ENCODE results near the gene SH2D1A. TPM values are rescaled to one million over a fixed set of nuclear protein-coding genes. Genes with fewer than 3 reads are reported as not detected.

Gene SH2D1A
- total and polyA plus RNA-seq, 2 of the 4 experiments (the other 2 are of a cell fraction) = not detected

DNA sequence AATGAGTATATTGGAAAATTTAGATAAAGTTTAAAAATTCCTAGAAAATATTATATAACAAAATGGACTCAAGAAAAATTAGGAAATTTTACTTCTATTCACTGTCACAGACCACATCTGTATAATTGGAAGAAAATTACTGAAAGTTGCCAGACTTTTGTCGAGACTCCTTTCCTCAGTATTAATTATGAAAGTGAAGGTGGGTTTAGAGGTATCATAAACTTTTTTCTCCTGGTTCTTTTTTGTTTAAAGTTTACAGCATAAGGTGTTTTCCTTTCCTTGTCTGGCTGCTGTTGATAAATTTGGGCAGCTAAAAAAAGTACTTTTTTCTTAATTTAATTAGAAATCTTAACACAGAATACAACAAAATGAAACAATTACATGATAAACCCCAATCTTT, 20.6 kb upstream of the SH2D1A start:
- no peak overlapping the region for H2BK15ac ChIP-seq (ENCODE audit: low read depth, low read length)
- no peaks in the 10 kb centered on the region for H3K9me1 ChIP-seq (ENCODE audit: insufficient read depth, low read length)
- H2BK20ac ChIP-seq (ENCODE audit: low read depth, low read length) = no peak overlapping the region
- no peak overlapping the region for H2AFZ ChIP-seq (replicated peaks; ENCODE audit: low read length, poor library complexity)
- H4K8ac ChIP-seq (ENCODE audit: low read depth in 2 of 2, low read length in 2 of 2) = no peak overlapping the region
- no peak overlapping the region for H4K5ac ChIP-seq (ENCODE audit: low read depth, low read length)
- H3K36me3 ChIP-seq (ENCODE audit: control insufficient read depth, insufficient read depth, low read length) = no peaks in the 10 kb centered on the region
- no peak overlapping the region for H3K4ac ChIP-seq (ENCODE audit: low read depth, low read length)
- WGBS, 2 experiments (ENCODE audit: extremely low coverage in 2 of 2, insufficient read length in 1 of 2) = no CpG with 5 or more reads among the region's 1 CpG
- intact Hi-C loops (cut with micrococcal nuclease) (no loop called here), dilution Hi-C loops (cut with HindIII; ENCODE audit: low sequenced_read_pairs, unreplicated experiment) (no loop called here), in situ Hi-C loops (cut with MboI; ENCODE audit: low sequenced_read_pairs) (no loop called here)
- POLR2A ChIA-PET (ENCODE audit: unreplicated experiment) = no interaction called here
- no peaks in the 10 kb centered on the region for H3K27me3 ChIP-seq (ENCODE audit: control insufficient read depth, insufficient read depth, low read length)
- no peak overlapping the region for H2AK5ac ChIP-seq (ENCODE audit: low read depth, low read length)
- no peaks in the 10 kb centered on the region for H3K9me3 ChIP-seq (ENCODE audit: control insufficient read depth, insufficient read depth, low read length)
- no peaks in the 10 kb centered on the region for H4K20me1 ChIP-seq (ENCODE audit: insufficient read depth, low read length)
- ATAC-seq (ENCODE audit: low read depth) (no peak), DNase-seq (no peak)
- CTCF ChIA-PET = no interaction called here
- BruUV-seq (replicated peaks) = no TSS peak
- H3K23ac ChIP-seq (ENCODE audit: low read depth, low read length) = no peak overlapping the region
- H3K14ac ChIP-seq (replicated peaks; ENCODE audit: low read depth, low read length) = no peak overlapping the region
- H2BK5ac ChIP-seq (ENCODE audit: low read depth, low read length, poor library complexity, severe bottlenecking) = no peak overlapping the region
- no peaks in the 10 kb centered on the region for H3K79me1 ChIP-seq (ENCODE audit: low read depth in 1 of 2, low read length in 2 of 2)
- H2BK120ac ChIP-seq (ENCODE audit: low read depth, low read length) = no peak overlapping the region
- no peak overlapping the region for H3K27ac ChIP-seq (ENCODE audit: insufficient read depth, low read length)
- H3K4me1 ChIP-seq (ENCODE audit: control insufficient read depth, insufficient read depth, low read length) = no peaks in the 10 kb centered on the region
- no peak overlapping the region for H3K18ac ChIP-seq (ENCODE audit: low read depth, low read length)
- no peak overlapping the region for H3K9ac ChIP-seq (ENCODE audit: low read depth, low read length)
- H2AK9ac ChIP-seq (replicated peaks; ENCODE audit: low read depth, low read length, poor library complexity) = no peak overlapping the region
- H4K91ac ChIP-seq (ENCODE audit: insufficient read depth, low read depth, low read length) = no peak overlapping the region
- TF ChIP-seq MXI1 (IDR thresholded peaks at IDR 0.05; ENCODE audit: borderline replicate concordance, low read depth, low read length) (no peak), CHD1 (IDR thresholded peaks at IDR 0.05; ENCODE audit: low read depth, low read length) (no peak), POLR2A (IDR thresholded peaks at IDR 0.05; ENCODE audit: low read depth, low read length) (no peak), NFE2L2 (IDR thresholded peaks at IDR 0.05; ENCODE audit: low read depth, low read length) (no peak), CEBPB (IDR thresholded peaks at IDR 0.05; ENCODE audit: low read depth, low read length) (no peak), SMC3 (IDR thresholded peaks at IDR 0.05; ENCODE audit: low read depth, low read length) (no peak), FOS (IDR thresholded peaks at IDR 0.05; ENCODE audit: low read depth, low read length) (no peak), MAFK (IDR thresholded peaks at IDR 0.05; ENCODE audit: low read depth, low read length) (no peak), RFX5 (IDR thresholded peaks at IDR 0.05; ENCODE audit: low read depth, low read length) (no peak), BHLHE40 (IDR thresholded peaks at IDR 0.05; ENCODE audit: low read depth, low read length) (no peak), RAD21 (IDR thresholded peaks at IDR 0.05; ENCODE audit: low read length) (no peak), MAZ (IDR thresholded peaks at IDR 0.05; ENCODE audit: borderline replicate concordance, low read depth, low read length) (no peak)
- TF ChIP-seq, protein P1, sequence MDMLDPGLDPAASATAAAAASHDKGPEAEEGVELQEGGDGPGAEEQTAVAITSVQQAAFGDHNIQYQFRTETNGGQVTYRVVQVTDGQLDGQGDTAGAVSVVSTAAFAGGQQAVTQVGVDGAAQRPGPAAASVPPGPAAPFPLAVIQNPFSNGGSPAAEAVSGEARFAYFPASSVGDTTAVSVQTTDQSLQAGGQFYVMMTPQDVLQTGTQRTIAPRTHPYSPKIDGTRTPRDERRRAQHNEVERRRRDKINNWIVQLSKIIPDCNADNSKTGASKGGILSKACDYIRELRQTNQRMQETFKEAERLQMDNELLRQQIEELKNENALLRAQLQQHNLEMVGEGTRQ (IDR thresholded peaks at IDR 0.05; ENCODE audit: low read depth, low read length) = no peak
- H3K4me3 ChIP-seq (ENCODE audit: insufficient read depth, low read depth, low read length) = no peak overlapping the region
- H3K56ac ChIP-seq (ENCODE audit: extremely low read depth, insufficient read depth, low read length) = no peak overlapping the region
- H3K4me2 ChIP-seq (ENCODE audit: low read depth, low read length) = no peak overlapping the region
